ENCODE measurements around the gene BLOC1S4. TPM values are rescaled to one million over a fixed set of nuclear protein-coding genes. Genes with fewer than 3 reads are reported as not detected.
A peak's percentile ranks its signal among the peaks of the same experiment; 100 is the strongest.

BLOC1S4 gene
- total RNA-seq, 1 donor from 2014 or later: 21.4 TPM

- Histone ChIP-seq H3K36me3 (ENCODE audit: control insufficient read depth, insufficient read depth, low read length) (no peaks in the 10 kb centered on the region), H3K27me3 (ENCODE audit: control insufficient read depth, insufficient read depth, low read length) (no peaks in the 10 kb centered on the region), H3K4me3 (ENCODE audit: low read depth, low read length) (no peak overlapping the region)
- peak; percentile 28 for TF ChIP-seq CTCF (IDR thresholded peaks at IDR 0.05; ENCODE audit: insufficient read depth, low read length, poor library complexity, severe bottlenecking)
- DNase-seq (ENCODE audit: low read depth): no peak
Measured at GRCh38 chr4:6701371-6701770, 14.6 kb upstream of the BLOC1S4 start.

DNA sequence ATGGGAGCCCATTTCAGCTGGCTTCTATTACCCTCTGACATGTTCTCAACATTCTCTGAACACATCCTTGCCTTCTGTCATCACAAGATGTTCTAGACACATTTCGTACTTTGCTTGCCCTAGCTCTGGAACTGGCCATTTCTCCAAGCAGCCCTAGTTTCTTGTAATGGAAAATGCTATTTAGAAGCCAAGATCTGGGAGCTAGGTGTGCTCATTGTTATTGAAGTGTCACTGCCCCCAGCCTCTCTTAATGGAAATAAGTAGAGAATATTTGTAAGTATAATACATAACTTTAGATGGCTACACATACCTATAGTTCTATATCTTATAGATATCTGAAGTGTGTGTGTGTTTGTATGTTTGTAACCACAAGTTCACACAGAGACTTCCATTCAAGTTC, 13.2 kb upstream of the BLOC1S4 start:
- no peak for DNase-seq (ENCODE audit: low read depth)
- no peak for TF ChIP-seq CTCF (IDR thresholded peaks at IDR 0.05; ENCODE audit: insufficient read depth, low read length, poor library complexity, severe bottlenecking)
- H3K36me3 ChIP-seq (ENCODE audit: control insufficient read depth, insufficient read depth, low read length): no peaks in the 10 kb centered on the region
- H3K27me3 ChIP-seq (ENCODE audit: control insufficient read depth, insufficient read depth, low read length): no peaks in the 10 kb centered on the region
- no peak overlapping the region for H3K4me3 ChIP-seq (ENCODE audit: low read depth, low read length)

GRCh38 chr4:6703786-6704185, 12.2 kb upstream of the BLOC1S4 start:
- Histone ChIP-seq H3K36me3 (ENCODE audit: control insufficient read depth, insufficient read depth, low read length) (no peaks in the 10 kb centered on the region), H3K27me3 (ENCODE audit: control insufficient read depth, insufficient read depth, low read length) (no peaks in the 10 kb centered on the region), H3K4me3 (ENCODE audit: low read depth, low read length) (no peak overlapping the region)
- no peak for TF ChIP-seq CTCF (IDR thresholded peaks at IDR 0.05; ENCODE audit: insufficient read depth, low read length, poor library complexity, severe bottlenecking)
- no peak for DNase-seq (ENCODE audit: low read depth)

GRCh38 chr4:6705646-6706045, 10.3 kb upstream of the BLOC1S4 start:
- H3K4me3 ChIP-seq (ENCODE audit: low read depth, low read length): no peak overlapping the region
- H3K36me3 ChIP-seq (ENCODE audit: control insufficient read depth, insufficient read depth, low read length): no peaks in the 10 kb centered on the region
- DNase-seq (ENCODE audit: low read depth): no peak
- no peak for TF ChIP-seq CTCF (IDR thresholded peaks at IDR 0.05; ENCODE audit: insufficient read depth, low read length, poor library complexity, severe bottlenecking)
- no peaks in the 10 kb centered on the region for H3K27me3 ChIP-seq (ENCODE audit: control insufficient read depth, insufficient read depth, low read length)

DNA sequence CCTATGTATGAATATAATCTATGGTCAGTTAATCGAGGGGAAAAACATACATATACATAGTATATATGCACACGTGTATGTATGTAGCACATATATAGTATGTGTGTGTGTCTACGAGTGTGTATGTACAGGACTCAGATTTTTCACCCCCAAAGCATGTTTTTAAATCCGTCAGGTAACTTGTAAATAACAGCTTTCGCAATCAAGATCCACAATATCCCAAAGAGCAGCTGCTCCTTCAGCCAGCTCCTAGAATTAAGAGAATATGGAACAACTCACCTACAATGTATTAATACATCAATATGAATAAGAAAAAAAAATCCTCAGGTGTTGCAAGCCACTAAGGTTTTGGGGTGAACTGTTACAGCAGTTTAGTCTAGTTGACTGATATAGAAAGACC, 9.8 kb upstream of the BLOC1S4 start:
- DNase-seq (ENCODE audit: low read depth): no peak
- no peaks in the 10 kb centered on the region for H3K27me3 ChIP-seq (ENCODE audit: control insufficient read depth, insufficient read depth, low read length)
- no peak for TF ChIP-seq CTCF (IDR thresholded peaks at IDR 0.05; ENCODE audit: insufficient read depth, low read length, poor library complexity, severe bottlenecking)
- no peaks in the 10 kb centered on the region for H3K36me3 ChIP-seq (ENCODE audit: control insufficient read depth, insufficient read depth, low read length)
- no peak overlapping the region for H3K4me3 ChIP-seq (ENCODE audit: low read depth, low read length)

- H3K27me3 ChIP-seq (ENCODE audit: control insufficient read depth, insufficient read depth, low read length): no peaks in the 10 kb centered on the region
- H3K4me3 ChIP-seq (ENCODE audit: low read depth, low read length): peak within 1 kb of the TSS; percentile 65
Measured at GRCh38 chr4:6709230-6710114, 6.5 kb upstream of the BLOC1S4 start, which contains the start of gene MRFAP1L1. MRFAP1L1 (minus strand) TSS chr4:6709865; CDS start chr4:6709629, 236 bp downstream.

More at GRCh38 chr4:6709230-6710114, 6.5 kb upstream of the BLOC1S4 start, which contains the start of gene MRFAP1L1:
- peak; percentile 89 for DNase-seq (ENCODE audit: low read depth)
- no peaks in the 10 kb centered on the region for H3K36me3 ChIP-seq (ENCODE audit: control insufficient read depth, insufficient read depth, low read length)
- TF ChIP-seq CTCF (IDR thresholded peaks at IDR 0.05; ENCODE audit: insufficient read depth, low read length, poor library complexity, severe bottlenecking): no peak

Measured in kidney epithelial cell (primary cell).